Fibroblast of upper back skin (primary cell): ENCODE measurements around the gene HENMT1.

Experiments
- DNase-seq: peaks from one replicate; pipeline ENCODE4 v3.0.0-alpha.2; 2013

HENMT1 gene

GRCh38 chr1:108624069-108624468 is 36.8 kb downstream of the HENMT1 start:
- DNase-seq, result no peak

DNA sequence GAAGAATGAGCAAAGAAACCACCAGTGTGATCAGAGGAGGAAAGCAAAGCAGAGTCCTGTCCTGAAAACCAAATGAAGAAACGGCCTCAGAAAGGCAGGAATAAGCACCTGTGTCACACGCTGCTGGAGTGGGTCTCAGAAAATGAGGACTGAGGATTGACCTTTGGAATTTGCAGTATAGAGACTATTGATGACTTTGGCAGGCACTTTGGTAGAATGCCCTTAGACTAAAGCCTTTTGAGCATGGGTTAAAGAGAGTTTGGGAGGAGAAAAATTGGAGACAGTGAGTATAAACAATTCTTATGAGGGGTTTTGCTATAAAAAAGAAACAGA is 43.2 kb downstream of the HENMT1 start:
- DNase-seq, result no peak

DNA sequence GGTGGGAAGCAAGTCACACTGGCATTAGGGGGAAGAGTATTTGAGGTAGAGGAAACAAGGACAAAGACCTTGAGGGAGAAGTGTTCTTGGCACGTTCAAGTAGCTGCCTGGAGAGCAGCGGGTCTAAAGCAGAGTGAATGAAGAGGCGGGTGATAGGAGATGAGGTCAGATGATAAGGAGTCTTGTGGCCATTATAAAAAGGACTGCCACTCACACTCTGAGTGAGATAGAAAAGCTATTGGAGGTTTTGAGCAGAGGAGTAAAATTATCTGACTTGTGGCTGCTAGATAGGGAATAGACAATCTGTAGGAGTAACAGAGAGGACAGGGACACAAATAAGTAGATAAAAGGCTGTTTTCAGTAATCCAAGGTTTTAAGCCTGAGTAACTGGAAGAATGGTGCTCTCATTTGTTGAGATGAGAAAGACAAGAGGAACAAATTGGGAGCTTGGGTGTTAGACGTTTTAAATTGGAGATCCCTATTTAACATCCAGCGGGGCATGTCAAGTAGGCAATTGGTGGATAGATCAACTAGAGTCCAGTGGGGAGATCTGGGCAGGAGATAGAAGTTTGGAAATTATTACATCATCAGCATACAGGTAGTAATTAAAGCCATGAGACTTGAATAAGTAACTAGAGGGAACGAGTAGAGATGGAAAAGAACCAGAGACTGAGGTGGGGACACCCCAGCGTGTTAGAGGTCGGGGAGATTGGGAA is 43.7 kb downstream of the HENMT1 start:
- no peak for DNase-seq

- DNase-seq, result no peak
Observed at GRCh38 chr1:108615544-108615943, 45.3 kb downstream of the HENMT1 start.

DNA sequence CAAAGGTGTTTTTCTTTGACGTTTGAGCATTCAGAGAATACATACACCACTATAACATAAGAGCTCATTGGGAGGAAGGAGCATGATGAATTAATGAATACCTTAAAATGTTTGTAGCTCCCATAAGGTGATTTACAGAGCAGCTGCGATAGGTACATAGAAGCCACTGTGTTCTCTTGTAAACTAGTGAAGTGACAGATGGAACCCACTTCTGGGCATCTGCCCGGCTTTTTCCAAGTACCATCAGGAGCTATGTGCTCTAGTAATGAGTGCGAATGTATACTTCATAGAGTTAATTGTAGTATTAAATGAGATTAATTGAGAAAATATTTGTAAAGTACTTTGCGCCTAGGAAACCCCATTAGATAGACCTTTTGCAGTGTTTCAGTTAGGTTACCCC is 48.4 kb downstream of the HENMT1 start:
- DNase-seq, result no peak

DNA sequence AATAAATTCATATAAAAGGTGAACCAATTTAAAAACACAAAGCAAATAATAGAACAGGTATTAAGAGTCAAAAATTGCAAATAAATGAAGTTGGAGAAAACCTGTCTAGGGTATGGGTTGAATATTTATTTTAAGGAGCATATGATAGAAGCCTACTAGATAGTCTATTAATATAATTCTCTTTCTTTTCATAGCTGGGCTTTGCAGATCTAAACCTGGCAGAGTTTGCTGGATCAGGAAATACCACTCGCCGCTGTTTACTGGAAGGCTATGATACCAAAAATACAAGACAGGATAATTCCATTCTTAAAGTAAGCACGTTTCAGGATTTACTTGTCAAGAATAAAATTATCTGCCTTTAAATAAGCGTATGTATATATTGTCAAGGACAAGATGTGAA is 48.9 kb downstream of the HENMT1 start:
- DNase-seq, result no peak

GRCh38 chr1:108610073-108610472 is 50.8 kb downstream of the HENMT1 start:
- no peak for DNase-seq

GRCh38 chr1:108609483-108610049 is 51.3 kb downstream of the HENMT1 start:
- DNase-seq, result peak; percentile 11

DNA sequence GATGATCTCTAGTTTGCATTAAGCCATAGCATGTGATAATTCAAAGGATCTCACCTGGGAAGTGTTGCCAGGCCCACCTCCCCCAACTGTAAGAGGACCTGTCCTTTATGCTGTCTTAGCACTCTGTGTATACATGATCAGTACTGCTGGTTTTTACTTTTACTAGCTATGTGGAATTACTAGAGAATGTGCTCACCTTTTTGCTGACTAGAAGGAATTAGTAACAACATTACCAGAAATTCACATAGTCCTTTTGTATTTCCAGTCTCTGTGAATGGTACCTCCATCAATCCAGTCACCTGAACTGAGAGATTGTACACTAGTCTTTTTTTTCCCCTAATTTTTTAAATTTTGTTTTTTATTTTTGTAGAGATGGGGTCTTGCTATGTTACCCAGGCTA is 54.4 kb downstream of the HENMT1 start:
- DNase-seq, result no peak

DNA sequence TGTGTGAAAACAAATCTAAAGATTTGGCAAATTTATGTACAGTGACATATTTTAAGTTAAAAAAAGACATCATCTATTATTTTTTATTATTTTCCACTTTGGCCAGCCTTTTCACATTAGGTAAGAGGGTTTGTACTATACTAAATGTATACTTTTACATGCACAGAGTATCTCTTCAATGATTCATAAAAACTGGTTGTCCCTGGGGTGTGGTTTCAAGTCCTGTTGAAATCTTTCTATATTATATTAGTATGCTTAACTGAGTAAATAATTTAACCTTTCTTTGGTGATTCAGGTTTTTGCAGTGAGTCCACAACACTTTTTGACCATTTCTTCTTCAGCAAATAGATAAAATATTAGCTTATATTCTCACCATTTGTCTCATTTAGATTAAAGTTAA is 55.3 kb downstream of the HENMT1 start:
- DNase-seq, result no peak

- no peak for DNase-seq
Observed at GRCh38 chr1:108601708-108602410, 59.0 kb downstream of the HENMT1 start.

- DNase-seq, result no peak
Observed at GRCh38 chr1:108600504-108600903, 60.4 kb downstream of the HENMT1 start.

DNA sequence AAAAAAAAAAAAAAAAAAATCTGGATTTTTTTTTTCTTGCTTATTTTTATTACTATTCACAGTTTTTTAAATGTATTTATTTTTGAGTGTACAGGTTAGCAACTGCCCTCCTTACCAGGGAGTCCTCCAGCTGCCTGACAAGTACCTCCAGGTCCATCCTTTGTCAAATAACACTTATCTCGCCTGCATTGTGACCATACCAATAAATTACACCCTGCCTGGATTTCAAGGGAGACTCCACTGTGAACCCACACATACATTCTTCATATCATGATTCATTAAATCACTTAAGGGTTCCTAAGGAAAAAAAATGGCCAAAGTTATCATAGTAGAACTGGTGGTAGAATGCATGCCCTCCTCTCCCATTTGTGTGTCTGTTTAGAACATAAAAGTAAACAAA is 62.6 kb downstream of the HENMT1 start:
- DNase-seq, result no peak
